NCI-H2171 (cell line): ENCODE measurements around the gene DPP4.

Experiments
- DNase-seq: peaks from one replicate; lab custom pipeline; 2025; lab: John Stamatoyannopoulos, UW

The DPP4 gene

GRCh38 chr2:162018530-162018929 is 55.5 kb downstream of the DPP4 start:
- no peak for DNase-seq

- DNase-seq, result no peak
These were observed 56.8 kb downstream of the DPP4 start for GRCh38 chr2:162017233-162017632.

- no peak for DNase-seq
These were observed 57.9 kb downstream of the DPP4 start for GRCh38 chr2:162016080-162016479.

- DNase-seq, result no peak
These were observed 59.3 kb downstream of the DPP4 start for GRCh38 chr2:162014751-162015150.

GRCh38 chr2:162013514-162014475 is 60.2 kb downstream of the DPP4 start:
- DNase-seq, result no peak

- DNase-seq, result no peak
These were observed 61.4 kb downstream of the DPP4 start for GRCh38 chr2:162012565-162013058.

GRCh38 chr2:162011706-162012564 is 62.1 kb downstream of the DPP4 start:
- DNase-seq, result no peak

DNA sequence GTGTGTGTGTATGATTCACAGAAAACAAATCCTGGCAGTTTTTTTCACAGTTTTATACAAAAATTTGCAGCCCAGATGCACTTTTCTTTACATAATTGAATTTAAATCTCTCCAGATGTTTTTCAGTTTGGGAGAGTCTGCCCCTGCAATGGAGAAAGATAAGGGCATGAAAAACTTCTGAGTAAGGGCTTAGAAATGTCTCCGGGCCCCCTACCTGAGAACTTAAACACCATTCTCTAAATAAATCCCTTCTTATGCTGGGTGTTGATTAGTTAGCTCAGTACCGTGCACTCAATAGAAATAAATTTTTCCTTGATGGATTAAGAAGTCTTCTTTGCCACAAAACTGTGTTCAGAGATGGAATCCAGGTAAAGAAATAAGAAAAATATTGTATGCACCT is 64.5 kb downstream of the DPP4 start:
- DNase-seq, result no peak

- no peak for DNase-seq
These were observed 66.5 kb downstream of the DPP4 start for GRCh38 chr2:162007447-162008040.

DNA sequence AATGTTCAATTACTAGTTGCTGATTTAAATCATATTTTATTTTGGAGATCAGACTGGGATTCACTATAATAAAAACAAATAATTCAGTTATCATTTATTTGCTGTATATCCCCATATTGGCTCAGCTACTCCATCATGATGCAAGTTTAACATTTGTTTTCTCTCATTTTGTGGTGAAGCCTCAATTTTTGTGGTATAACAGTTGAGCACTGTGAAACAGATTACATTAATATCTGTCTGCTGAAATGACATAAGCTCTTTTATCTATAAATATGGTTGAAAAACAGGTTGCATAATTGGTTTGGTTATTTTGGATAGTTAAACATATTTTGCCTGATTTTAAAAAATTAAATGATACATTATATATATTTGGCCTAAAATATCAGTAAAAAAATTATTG is 67.7 kb downstream of the DPP4 start:
- no peak for DNase-seq

DNA sequence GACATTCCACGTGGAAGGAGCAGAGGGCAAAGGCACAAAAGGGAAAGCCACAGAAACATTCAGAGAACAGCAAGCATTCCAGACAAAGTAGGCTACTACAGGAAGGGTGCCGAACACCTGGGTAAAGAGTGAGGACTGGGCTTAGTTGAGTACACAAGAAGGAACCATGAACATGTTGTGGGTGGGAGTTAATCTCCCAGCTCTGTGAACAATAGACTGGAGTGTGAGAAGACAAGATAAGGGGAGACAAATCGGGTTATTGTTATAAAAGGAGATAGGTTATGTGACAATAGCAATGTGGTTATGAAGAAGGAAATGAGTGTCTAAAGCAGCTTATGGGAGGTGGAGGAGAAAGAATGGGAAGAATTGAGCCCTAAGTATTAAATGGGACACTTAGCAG is 70.0 kb downstream of the DPP4 start:
- DNase-seq, result no peak

- no peak for DNase-seq
These were observed 71.3 kb downstream of the DPP4 start for GRCh38 chr2:162002623-162003235.

- no peak for DNase-seq
These were observed 73.6 kb downstream of the DPP4 start for GRCh38 chr2:162000431-162000830.

GRCh38 chr2:161999321-161999720 is 74.7 kb downstream of the DPP4 start:
- no peak for DNase-seq

DNA sequence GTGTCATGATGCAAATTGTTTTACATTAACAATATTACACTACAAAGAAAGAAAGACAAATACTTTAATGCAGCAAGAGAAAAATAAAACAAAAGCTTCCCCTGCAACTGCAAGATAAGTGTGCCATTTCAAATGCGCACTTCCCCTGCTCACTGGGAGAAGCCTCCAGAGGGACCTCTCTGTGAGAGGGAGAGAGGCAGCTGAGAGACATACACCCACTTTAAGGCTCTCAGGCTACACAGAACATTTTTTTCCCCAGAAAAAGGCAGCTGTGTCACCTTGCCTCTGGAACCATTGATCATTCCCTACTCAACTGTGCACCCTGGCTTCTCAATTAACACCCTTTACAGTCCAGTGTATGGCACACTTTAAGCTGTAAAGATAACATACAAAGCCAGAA is 75.2 kb downstream of the DPP4 start:
- DNase-seq, result no peak

DNA sequence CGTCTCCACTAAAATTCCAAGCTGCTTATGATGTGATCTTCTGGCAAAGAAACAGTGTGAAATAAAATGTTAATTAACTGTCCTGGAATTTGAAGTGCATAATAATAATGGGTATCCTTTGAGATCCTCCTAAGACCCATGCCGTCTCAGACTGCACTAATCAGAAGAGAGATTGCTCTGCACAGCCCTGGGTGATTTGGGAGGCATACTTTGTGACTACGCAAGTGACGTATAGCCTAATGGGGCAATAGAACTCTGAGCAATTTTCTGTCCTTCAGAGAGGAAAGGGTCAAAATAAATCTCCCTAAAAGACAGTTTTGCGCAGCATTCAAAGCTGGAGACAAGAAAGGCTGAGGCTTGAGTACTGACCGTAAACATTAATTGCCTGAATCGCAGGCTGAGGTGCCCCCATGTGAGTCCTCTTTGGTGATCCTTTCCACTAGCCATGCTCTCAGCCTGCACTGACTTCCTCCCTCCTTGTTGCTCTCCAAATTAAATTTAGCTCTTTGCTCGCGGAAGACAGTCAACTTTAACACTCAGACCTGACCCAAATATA is 76.0 kb downstream of the DPP4 start:
- no peak for DNase-seq

DNA sequence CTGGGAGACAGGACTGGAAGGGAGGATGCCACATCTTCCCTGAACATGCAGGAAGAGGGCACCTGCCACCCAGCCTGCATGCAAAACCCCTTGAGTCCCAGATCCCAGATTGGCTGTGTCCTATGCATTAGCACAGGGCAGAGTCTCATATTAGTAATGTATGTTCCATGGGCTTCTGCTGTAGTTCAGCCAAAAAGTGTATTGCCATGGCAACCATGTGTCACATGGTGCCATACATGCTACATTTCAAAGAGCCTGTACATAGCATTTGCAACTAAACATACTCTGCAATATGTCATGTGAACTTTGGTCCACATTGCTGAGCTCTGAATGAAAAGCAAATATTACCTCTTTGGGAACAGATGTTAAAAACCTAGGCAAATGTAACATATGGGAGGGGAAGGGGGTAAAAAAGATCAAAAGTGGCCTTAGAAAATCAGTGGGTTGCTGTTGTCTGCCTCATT is 78.4 kb downstream of the DPP4 start:
- DNase-seq, result peak; percentile 72

GRCh38 chr2:161994761-161995520 is 79.1 kb downstream of the DPP4 start:
- peak; percentile 32 for DNase-seq

GRCh38 chr2:161992531-161992930 is 81.5 kb downstream of the DPP4 start:
- DNase-seq, result no peak

- no peak for DNase-seq
These were observed 82.0 kb downstream of the DPP4 start for GRCh38 chr2:161991991-161992390.

DNA sequence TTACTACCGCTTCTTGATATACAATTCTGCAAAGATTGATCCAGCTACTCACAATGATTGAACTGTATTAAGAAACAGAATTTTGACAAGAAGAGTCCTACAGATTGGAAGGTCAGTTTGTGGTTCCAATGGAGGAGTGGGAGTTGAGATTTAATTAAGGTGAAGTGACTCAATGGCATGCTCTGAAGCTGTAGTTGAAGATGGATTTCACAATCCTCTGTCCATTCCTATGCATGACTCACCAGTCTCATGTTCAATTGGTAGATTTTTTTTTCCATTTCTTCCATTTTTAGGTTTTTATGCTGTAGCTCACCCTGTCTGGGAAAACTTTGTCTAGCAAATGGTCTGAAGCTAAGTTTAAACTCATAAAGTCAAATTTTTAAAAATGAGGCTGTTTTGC is 83.3 kb downstream of the DPP4 start:
- DNase-seq, result no peak
